NCI-H748 treated with DMSO at 0.1 percent for 48 hours (cell line): ENCODE measurements around the gene MYL12A.

ENCODE experiments used
- DNase-seq: peaks from one replicate; lab custom pipeline; 2025; lab: John Stamatoyannopoulos, UW

MYL12A gene

GRCh38 chr18:3225588-3225987 is 22.0 kb upstream of the MYL12A start:
- DNase-seq = no peak

- no peak for DNase-seq
Measured at GRCh38 chr18:3226048-3226447, 21.6 kb upstream of the MYL12A start.

DNA sequence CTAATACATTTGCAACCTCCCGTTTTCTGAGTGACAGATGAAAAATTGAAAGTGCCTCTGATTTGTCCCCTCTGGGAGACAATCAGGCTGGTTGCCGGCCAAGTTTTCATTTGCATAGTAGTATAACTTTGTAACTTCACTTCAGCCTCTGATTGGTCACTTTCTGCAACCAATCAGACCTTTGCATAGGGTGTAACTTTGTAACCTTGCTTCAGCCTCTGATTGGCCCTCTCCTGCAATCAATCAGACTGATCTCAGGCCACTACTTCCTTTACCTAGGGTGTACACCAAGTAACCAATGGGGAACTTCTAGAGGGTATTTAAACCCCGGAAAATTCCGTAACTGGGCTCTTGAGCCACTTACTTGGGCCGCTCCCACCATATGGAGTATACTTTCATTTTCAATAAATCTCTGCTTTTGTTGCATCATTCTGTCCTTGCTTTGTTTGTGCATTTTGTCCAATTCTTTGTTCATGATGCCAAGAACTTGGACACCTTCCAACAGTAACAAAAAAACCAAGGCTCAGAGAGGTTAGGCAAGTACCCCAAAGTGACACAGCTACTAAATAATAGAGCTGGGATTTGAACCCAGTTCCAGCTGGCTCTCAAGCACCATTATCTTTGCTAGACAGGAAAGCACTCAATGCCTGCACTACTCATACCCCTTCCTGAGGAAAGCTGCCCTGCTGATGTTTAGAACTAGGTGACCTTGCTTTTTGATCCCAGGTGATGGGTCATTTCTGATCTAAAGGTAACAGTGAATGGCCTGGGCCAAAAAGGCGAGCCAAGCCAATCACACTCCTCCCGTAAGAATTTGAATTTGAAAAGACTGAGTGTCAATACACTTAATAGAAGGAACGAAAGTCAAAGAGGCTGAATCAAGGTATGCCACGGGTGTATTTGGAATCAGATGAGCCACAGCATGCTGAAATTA is 16.9 kb upstream of the MYL12A start:
- no peak for DNase-seq

GRCh38 chr18:3233004-3233403 is 14.6 kb upstream of the MYL12A start:
- no peak for DNase-seq

DNA sequence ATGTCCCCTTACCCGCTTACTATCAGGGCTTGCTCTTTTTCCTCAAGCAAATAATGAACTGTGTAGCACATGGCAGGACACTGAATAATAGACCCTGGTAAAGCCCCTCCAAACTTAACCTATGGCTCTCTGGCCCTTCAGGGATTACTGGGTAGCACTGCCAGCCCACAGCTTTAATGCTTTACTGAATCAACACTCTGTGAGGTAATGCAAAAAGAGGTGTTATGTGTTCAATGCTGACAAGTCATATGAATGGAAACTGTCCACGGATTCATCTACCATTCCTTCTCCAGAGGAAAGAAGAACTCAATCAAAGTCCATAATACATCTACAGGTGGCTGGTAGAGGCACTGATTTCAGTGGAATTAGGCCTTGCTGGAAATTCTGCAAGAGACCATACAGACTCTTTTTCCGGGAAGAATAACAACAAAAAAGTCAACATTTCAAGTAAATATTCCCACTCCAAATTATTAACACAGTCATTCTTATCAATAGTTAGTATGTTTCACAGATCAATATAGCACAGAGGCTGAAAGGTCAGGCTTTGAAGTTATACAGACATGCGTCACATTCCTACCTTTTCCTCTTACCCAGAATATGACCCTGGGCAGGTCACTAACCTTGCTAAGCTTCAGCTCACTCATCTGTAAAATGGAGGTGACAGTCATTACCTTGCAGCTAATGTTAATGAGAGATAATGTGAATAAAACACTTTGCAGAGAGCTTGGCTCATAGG is 14.0 kb upstream of the MYL12A start:
- no peak for DNase-seq

- DNase-seq = no peak
Measured at GRCh38 chr18:3234457-3234856, 13.1 kb upstream of the MYL12A start.

DNA sequence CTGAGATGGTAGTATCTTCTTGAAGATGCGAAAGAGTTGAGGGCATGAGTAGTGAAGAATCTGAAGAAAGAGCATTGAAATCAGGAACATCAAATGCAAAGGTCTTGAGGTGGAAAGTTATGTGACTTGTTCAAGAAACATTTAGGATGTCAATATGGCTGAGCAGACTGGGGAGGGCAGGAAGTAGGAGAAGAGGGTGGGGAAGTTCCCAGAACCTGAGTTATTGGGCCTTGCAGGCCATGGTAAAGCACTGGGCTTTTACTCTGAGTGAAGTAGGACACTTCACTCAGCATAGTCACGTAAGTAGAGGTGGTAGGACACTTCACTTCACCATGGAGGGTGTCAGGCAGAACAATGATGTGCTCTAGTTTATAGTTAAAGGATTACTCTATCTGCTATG is 11.8 kb upstream of the MYL12A start:
- no peak for DNase-seq

DNA sequence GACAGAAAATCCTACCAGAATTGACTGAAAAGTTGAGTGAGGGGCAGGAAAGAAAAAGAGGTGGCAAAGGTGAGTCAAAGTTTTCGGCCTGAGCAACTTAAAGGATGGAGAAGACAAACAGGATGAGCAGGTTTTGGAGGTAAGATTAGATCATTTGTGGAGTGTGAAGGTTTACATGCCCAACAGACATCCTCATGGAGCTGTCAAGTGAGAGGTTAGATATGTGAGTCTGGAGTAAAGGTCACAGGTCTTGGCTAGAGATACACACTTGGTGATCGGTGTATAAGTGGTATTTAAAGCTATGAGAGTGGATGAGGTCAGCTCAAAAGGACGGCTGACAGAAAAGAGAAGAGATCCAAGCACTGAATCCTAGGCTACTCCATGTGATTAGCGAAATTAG is 11.1 kb upstream of the MYL12A start:
- DNase-seq = no peak

DNA sequence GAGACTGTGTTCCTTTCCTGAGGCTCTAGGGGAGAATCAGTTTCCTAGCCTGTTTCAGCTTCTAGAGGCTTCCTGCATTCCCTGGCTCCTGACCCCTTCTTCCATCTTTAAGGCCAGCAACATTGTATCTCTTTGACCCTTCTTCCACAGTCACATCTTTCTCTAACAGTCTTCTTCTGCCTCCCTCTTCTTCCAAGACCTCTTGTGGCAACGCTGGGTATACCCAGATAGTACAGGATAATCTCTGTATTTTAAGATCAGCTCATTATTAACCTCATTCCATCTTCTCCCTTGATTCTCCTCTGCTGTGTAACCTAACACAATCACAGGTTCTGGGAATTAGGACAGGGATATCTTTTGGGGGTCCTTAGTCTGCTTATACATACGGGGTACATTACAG is 8.9 kb upstream of the MYL12A start:
- no peak for DNase-seq

GRCh38 chr18:3245185-3245564 is 2.4 kb upstream of the MYL12A start:
- no peak for DNase-seq

DNA sequence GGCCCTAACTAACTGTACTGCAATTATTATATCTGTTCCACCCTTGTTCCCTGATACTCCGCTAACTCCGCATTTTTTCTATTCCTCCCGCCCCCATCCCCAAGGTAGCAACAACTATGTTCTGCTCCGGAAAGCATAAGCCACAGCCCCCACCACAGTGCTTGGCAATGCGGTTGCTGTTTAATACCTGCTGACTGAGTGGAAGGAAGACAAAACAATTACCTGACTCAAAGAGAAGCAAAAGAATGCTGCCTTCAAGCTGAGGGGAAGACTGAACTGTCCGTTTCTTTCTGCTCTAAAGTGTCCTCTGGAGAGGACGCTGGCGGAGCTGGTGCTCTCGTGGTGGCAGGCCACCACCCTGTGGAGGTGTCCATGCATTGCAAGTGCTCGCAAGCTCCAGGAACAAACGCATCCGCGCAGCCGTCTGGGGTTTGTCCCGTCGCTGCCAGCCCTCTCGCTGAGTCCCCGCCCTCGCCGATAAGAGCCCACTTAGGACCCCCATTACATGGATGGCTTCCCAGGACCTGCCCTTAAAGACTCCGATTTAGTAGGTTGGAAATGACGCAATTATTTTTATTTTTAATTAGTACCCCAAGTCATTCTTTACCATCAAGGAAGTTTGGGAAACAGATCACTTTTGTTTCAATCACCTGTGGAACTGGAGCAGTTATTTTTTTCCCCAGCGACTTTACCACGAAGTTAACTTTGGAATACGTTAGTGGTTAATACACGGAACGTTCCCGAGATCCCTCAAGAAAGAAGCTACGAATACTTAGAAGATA is 1.6 kb upstream of the MYL12A start:
- DNase-seq = peak; percentile 41

DNA sequence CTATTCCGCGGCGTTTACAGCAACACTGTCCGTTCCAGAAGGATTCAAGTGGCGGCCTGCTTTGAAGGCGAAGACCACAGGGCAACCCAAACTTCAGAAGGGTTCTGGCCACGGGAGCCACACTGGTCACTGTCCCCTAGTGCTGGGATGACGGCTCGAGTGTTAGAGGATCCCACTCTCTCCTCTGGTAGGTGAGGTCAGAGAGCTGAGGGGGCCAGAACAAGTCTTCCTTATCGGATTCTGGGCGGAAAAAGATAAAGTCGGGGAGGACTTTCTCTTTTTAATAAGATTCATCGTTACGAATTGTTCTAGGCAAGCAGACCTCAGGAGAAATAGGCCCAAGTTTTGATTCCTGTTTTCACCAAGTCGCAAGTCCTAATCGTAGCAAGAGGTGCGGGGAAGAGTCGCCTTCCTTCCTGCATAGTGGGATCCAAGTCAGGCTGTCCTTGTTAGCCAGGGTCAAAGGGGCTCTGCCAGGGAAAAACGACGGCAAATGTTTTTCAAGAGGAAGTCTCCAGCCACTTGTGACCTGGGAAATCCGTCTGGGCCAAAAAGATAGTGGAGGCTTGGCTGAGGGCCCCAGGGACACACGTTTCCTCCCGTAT is 864 bp upstream of the MYL12A start:
- no peak for DNase-seq

GRCh38 chr18:3248062-3248657 is 559 bp downstream of the MYL12A start:
- DNase-seq = peak; percentile 30

- no peak for DNase-seq
Measured at GRCh38 chr18:3248658-3249359, 1.2 kb downstream of the MYL12A start.

DNA sequence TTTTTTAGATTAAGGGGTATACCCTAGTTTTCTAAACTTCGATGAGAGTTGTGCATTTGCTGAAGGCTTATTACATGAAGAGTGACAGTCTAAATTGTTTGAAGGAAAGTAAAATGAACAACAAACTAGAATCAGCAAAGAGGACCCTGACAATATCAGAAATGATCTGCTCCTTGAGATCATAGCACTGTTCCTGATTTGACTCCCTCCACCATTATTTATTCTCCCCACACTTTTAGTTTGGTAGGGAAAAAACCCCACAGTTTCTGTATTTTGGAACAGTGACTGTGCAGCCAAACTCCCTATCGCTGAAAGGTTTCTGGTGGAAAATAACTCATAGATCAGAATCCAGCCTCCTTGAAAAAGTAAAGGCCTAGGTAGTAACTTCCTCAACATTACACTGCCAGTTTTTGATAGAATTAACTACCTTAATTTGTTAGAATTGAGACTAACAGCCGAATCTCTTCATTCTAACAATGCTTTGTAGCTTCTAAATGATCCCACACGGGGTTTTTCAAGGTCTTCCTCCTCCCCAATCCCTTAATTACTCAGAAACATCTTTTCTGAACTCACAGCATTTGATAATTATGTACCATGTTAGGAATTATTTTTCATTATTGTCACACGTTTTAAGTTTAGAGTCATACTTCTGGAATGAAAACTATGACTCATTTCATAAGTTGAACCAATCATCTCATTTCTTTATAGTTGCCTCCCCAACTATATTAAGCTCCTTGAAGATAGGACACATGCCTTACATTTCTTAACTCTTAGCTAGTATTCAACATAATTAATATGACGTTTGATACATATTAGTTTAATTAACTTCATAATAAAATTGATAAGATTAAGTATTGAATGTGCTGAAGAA is 2.9 kb downstream of the MYL12A start:
- DNase-seq = no peak

- no peak for DNase-seq
Measured at GRCh38 chr18:3251249-3251962, 3.8 kb downstream of the MYL12A start.

DNA sequence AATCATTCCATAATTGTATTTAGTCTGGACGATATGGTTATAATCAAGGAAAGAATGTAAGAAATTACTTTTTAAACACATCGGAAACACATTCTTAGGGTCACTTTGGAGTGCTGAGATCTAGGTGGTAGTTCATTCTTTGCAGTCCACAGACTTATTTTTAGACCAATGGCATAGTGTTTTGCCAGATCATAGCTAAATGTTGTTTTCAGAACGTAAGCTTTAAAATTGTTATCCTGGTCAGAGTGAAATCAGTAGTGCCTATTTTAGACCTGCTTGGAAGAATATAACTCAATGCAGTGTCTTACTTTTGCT is 4.3 kb downstream of the MYL12A start:
- DNase-seq = no peak

- no peak for DNase-seq
Measured at GRCh38 chr18:3252843-3253242, 5.2 kb downstream of the MYL12A start.

DNA sequence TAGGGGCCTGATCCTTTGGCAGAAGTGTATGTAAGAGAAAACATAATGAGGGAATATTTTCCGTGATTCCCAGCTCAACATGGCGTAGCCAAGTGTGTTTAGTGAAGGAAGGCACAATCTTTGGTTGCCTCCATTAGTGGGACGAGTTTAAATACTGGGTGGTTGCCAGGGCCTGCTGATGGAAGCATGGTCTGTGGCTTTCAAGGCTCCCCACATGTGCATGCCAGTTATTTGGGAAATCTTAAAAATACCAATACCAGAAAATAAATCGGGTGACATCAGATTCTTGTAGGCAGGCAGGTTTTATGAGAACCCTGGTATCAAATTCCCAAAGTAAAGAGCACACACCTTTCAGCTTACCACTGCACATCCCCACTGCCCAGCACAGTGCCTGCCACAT is 7.1 kb downstream of the MYL12A start:
- no peak for DNase-seq
